ENCODE data around the gene RALGAPA2. TPM values are rescaled to one million over a fixed set of nuclear protein-coding genes. Genes with fewer than 3 reads are reported as not detected.
A peak's percentile ranks its signal among the peaks of the same experiment; 100 is the strongest.

The RALGAPA2 gene
- total RNA-seq, 1 experiment from 2014 or later = 25.1 TPM

- Histone ChIP-seq H3K27ac (no peak overlapping the region), H3K9me3 (replicated peaks) (no peaks in the 10 kb centered on the region), H3K36me3 (peaks cover 3% of the 10 kb centered on the region; the same call in 1 of the 2 replicates), H3K4me3 (no peak overlapping the region), H3K27me3 (no peaks in the 10 kb centered on the region), H3K4me1 (0 out of 2 replicates have a peak, but pooled peaks cover 2% of the 10 kb centered on the region)
- DNase-seq = no peak
These were observed 73.6 kb downstream of the RALGAPA2 start for GRCh38 chr20:20638878-20639277.

GRCh38 chr20:20637998-20638725, 74.3 kb downstream of the RALGAPA2 start:
- 0 out of 2 replicates have a peak, but pooled peaks cover 2% of the 10 kb centered on the region for H3K4me1 ChIP-seq
- H3K27ac ChIP-seq = no peak overlapping the region
- DNase-seq = no peak
- no peaks in the 10 kb centered on the region for H3K27me3 ChIP-seq
- H3K36me3 ChIP-seq = peaks cover 3% of the 10 kb centered on the region; the same call in 1 of the 2 replicates
- no peaks in the 10 kb centered on the region for H3K9me3 ChIP-seq (replicated peaks)
- H3K4me3 ChIP-seq = no peak overlapping the region

- no peak overlapping the region for H3K4me3 ChIP-seq
- no peaks in the 10 kb centered on the region for H3K27me3 ChIP-seq
- DNase-seq = no peak
- H3K36me3 ChIP-seq = peaks cover 3% of the 10 kb centered on the region; the same call in 1 of the 2 replicates
- H3K9me3 ChIP-seq (replicated peaks) = no peaks in the 10 kb centered on the region
- 0 out of 2 replicates have a peak, but pooled peaks cover 2% of the 10 kb centered on the region for H3K4me1 ChIP-seq
- no peak overlapping the region for H3K27ac ChIP-seq
These were observed 77.4 kb downstream of the RALGAPA2 start for GRCh38 chr20:20635006-20635405.

- H3K27ac ChIP-seq = no peak overlapping the region
- no peak overlapping the region for H3K4me3 ChIP-seq
- 0 out of 2 replicates have a peak, but pooled peaks cover 2% of the 10 kb centered on the region for H3K4me1 ChIP-seq
- H3K36me3 ChIP-seq = peaks cover 3% of the 10 kb centered on the region; the same call in 1 of the 2 replicates
- no peak for DNase-seq
- no peaks in the 10 kb centered on the region for H3K9me3 ChIP-seq (replicated peaks)
- no peaks in the 10 kb centered on the region for H3K27me3 ChIP-seq
These were observed 79.8 kb downstream of the RALGAPA2 start for GRCh38 chr20:20632644-20633043.

- Histone ChIP-seq H3K4me3 (no peak overlapping the region), H3K9me3 (replicated peaks) (no peaks in the 10 kb centered on the region), H3K27me3 (no peaks in the 10 kb centered on the region), H3K36me3 (peaks cover 3% of the 10 kb centered on the region; the same call in 1 of the 2 replicates), H3K27ac (no peak overlapping the region), H3K4me1 (no peaks in the 10 kb centered on the region)
- DNase-seq = no peak
These were observed 81.9 kb downstream of the RALGAPA2 start for GRCh38 chr20:20630551-20630950.

GRCh38 chr20:20629556-20630188, 82.8 kb downstream of the RALGAPA2 start:
- DNase-seq = no peak
- no peaks in the 10 kb centered on the region for H3K27me3 ChIP-seq

GRCh38 chr20:20628314-20628713, 84.1 kb downstream of the RALGAPA2 start:
- no peaks in the 10 kb centered on the region for H3K36me3 ChIP-seq
- no peak for DNase-seq
- no peak overlapping the region for H3K4me3 ChIP-seq
- H3K27me3 ChIP-seq = no peaks in the 10 kb centered on the region
- H3K4me1 ChIP-seq = no peaks in the 10 kb centered on the region
- H3K9me3 ChIP-seq (replicated peaks) = no peaks in the 10 kb centered on the region
- no peak overlapping the region for H3K27ac ChIP-seq

More at GRCh38 chr20:20629556-20630188, 82.8 kb downstream of the RALGAPA2 start:
- Histone ChIP-seq H3K4me3 (no peak overlapping the region), H3K27ac (no peak overlapping the region), H3K36me3 (no peaks in the 10 kb centered on the region), H3K4me1 (no peaks in the 10 kb centered on the region), H3K9me3 (replicated peaks) (no peaks in the 10 kb centered on the region)

- Histone ChIP-seq H3K4me3 (no peak overlapping the region), H3K27me3 (no peaks in the 10 kb centered on the region), H3K27ac (no peak overlapping the region), H3K36me3 (no peaks in the 10 kb centered on the region), H3K4me1 (no peaks in the 10 kb centered on the region), H3K9me3 (replicated peaks) (no peaks in the 10 kb centered on the region)
- DNase-seq = no peak
These were observed 85.0 kb downstream of the RALGAPA2 start for GRCh38 chr20:20627471-20627870.

- no peak for DNase-seq
- Histone ChIP-seq H3K27me3 (no peaks in the 10 kb centered on the region), H3K9me3 (replicated peaks) (no peaks in the 10 kb centered on the region), H3K36me3 (no peaks in the 10 kb centered on the region), H3K4me3 (no peak overlapping the region), H3K27ac (no peak overlapping the region), H3K4me1 (no peaks in the 10 kb centered on the region)
These were observed 87.5 kb downstream of the RALGAPA2 start for GRCh38 chr20:20624914-20625313.

- no peaks in the 10 kb centered on the region for H3K9me3 ChIP-seq (replicated peaks)
- no peaks in the 10 kb centered on the region; the same call in 1 of the 2 replicates for H3K36me3 ChIP-seq
- H3K27me3 ChIP-seq = no peaks in the 10 kb centered on the region
- no peak for DNase-seq
- no peak overlapping the region for H3K27ac ChIP-seq
- no peak overlapping the region for H3K4me3 ChIP-seq
- no peaks in the 10 kb centered on the region for H3K4me1 ChIP-seq
These were observed 91.2 kb downstream of the RALGAPA2 start for GRCh38 chr20:20621195-20621594.

GRCh38 chr20:20614391-20614790, 98.1 kb downstream of the RALGAPA2 start:
- Histone ChIP-seq H3K36me3 (no peaks in the 10 kb centered on the region), H3K27me3 (no peaks in the 10 kb centered on the region), H3K27ac (no peak overlapping the region), H3K9me3 (replicated peaks) (no peaks in the 10 kb centered on the region), H3K4me3 (no peak overlapping the region), H3K4me1 (peaks cover 6% of the 10 kb centered on the region)
- DNase-seq = no peak

- H3K9me3 ChIP-seq (replicated peaks) = no peaks in the 10 kb centered on the region
- H3K36me3 ChIP-seq = no peaks in the 10 kb centered on the region
- H3K27me3 ChIP-seq = no peaks in the 10 kb centered on the region
- H3K4me3 ChIP-seq = no peak overlapping the region
- no peak for DNase-seq
- no peak overlapping the region for H3K27ac ChIP-seq
- peaks cover 6% of the 10 kb centered on the region for H3K4me1 ChIP-seq
These were observed 100.2 kb downstream of the RALGAPA2 start for GRCh38 chr20:20612251-20612650.

- no peaks in the 10 kb centered on the region for H3K9me3 ChIP-seq (replicated peaks)
- H3K4me3 ChIP-seq = no peak overlapping the region
- H3K4me1 ChIP-seq = peaks cover 6% of the 10 kb centered on the region
- H3K27me3 ChIP-seq = no peaks in the 10 kb centered on the region
- no peak overlapping the region for H3K27ac ChIP-seq
- H3K36me3 ChIP-seq = no peaks in the 10 kb centered on the region
- DNase-seq = peak in 1 of 2 experiments; percentile 24
These were observed 101.3 kb downstream of the RALGAPA2 start for GRCh38 chr20:20611167-20611566.

- Histone ChIP-seq H3K4me1 (peaks cover 6% of the 10 kb centered on the region), H3K4me3 (no peak overlapping the region), H3K36me3 (no peaks in the 10 kb centered on the region), H3K27ac (no peak overlapping the region), H3K9me3 (replicated peaks) (no peaks in the 10 kb centered on the region), H3K27me3 (no peaks in the 10 kb centered on the region)
- DNase-seq = no peak
These were observed 102.9 kb downstream of the RALGAPA2 start for GRCh38 chr20:20609522-20609921.

- Histone ChIP-seq H3K27me3 (no peaks in the 10 kb centered on the region), H3K9me3 (replicated peaks) (no peaks in the 10 kb centered on the region), H3K4me1 (peaks cover 6% of the 10 kb centered on the region), H3K36me3 (no peaks in the 10 kb centered on the region), H3K4me3 (no peak overlapping the region), H3K27ac (no peak overlapping the region)
- DNase-seq = no peak
These were observed 103.8 kb downstream of the RALGAPA2 start for GRCh38 chr20:20608641-20609040.
